IMR-90 (cell line): Measurements from ENCODE around the gene ZNG1B. TPM values are rescaled to one million over a fixed set of nuclear protein-coding genes. Genes with fewer than 3 reads are reported as not detected.
"Not testable (repeated sequence)": the region's sequence is repeated elsewhere in the genome, so short reads cannot be mapped to it uniquely, and the experiment has no call there.

Experiments used
- ATAC-seq: fragments of 200-7000 bp; cut with Tn5 transposase; 2 replicates; pipeline ENCODE4 v1.9.1; 2020; ENCODE audit warnings: low read depth, mild to moderate bottlenecking, moderate library complexity
- BruUV-seq: library from RNA; stranded (reverse); fragments of 400-500 nt; replicated peaks from 2 replicates; lab custom pipeline; 2021; lab: Mats Ljungman, UMichigan
- CTCF ChIA-PET: fragments of 300-600 bp; formaldehyde crosslinking; extraction: SDS; loops from one replicate; lab custom pipeline; 2021; ENCODE audit warnings: antibody characterized with exemption; lab: Yijun Ruan, JAX
- POLR2A ChIA-PET: fragments of 300-600 bp; sonication (Branson Sonifier 250); formaldehyde crosslinking; loops from one replicate; lab custom pipeline; 2022; ENCODE audit warnings: antibody characterized with exemption; ENCODE audit not compliant: unreplicated experiment; lab: Charles Lee
- DNase-seq: peaks from one replicate; pipeline ENCODE4 v3.0.0; 2013
- H2AFZ ChIP-seq: replicated peaks from 2 replicates; pipeline ENCODE3; 2013; ENCODE audit warnings: low read length, mild to moderate bottlenecking; ENCODE audit not compliant: poor library complexity
- H2AK5ac ChIP-seq: 2 replicates; pipeline ENCODE4 v1.6.1; 2013; ENCODE audit warnings: low read depth, low read length, inconsistent platforms
- H2AK9ac ChIP-seq: replicated peaks from 2 replicates; pipeline ENCODE3; 2013; ENCODE audit warnings: mild to moderate bottlenecking, low read depth, low read length, moderate library complexity; ENCODE audit not compliant: poor library complexity
- H2BK120ac ChIP-seq: 2 replicates; pipeline ENCODE4 v1.6.1; 2013; ENCODE audit warnings: low read depth, low read length, inconsistent platforms
- H2BK15ac ChIP-seq: 3 replicates; pipeline ENCODE4 v1.6.1; 2013; ENCODE audit warnings: low read depth, low read length, inconsistent platforms
- H2BK20ac ChIP-seq: 2 replicates; pipeline ENCODE4 v1.6.1; 2013; ENCODE audit warnings: low read depth, mild to moderate bottlenecking, inconsistent platforms, low read length, moderate library complexity
- H2BK5ac ChIP-seq: 2 replicates; pipeline ENCODE4 v1.6.1; 2013; ENCODE audit warnings: mild to moderate bottlenecking, low read depth, low read length, inconsistent platforms; ENCODE audit not compliant: poor library complexity, severe bottlenecking
- H3K14ac ChIP-seq: replicated peaks from 2 replicates; pipeline ENCODE4 v1.6.1; 2013; ENCODE audit warnings: low read depth, low read length, inconsistent platforms
- H3K18ac ChIP-seq: 2 replicates; pipeline ENCODE4 v1.6.1; 2013; ENCODE audit warnings: low read depth, low read length, control low read depth
- H3K23ac ChIP-seq: 2 replicates; pipeline ENCODE4 v1.6.1; 2013; ENCODE audit warnings: low read depth, low read length, inconsistent platforms
- H3K27ac ChIP-seq: 2 replicates; pipeline ENCODE4 v1.5.1; 2013; ENCODE audit warnings: mild to moderate bottlenecking, control low read depth, low read length; ENCODE audit not compliant: insufficient read depth
- H3K27me3 ChIP-seq: 2 replicates; pipeline ENCODE4 v1.6.1; 2013; ENCODE audit warnings: low read length; ENCODE audit not compliant: control insufficient read depth, insufficient read depth
- H3K36me3 ChIP-seq: 2 replicates; pipeline ENCODE4 v1.6.1; 2013; ENCODE audit warnings: low read length, mixed read lengths; ENCODE audit not compliant: control insufficient read depth, insufficient read depth
- H3K4ac ChIP-seq: 2 replicates; pipeline ENCODE4 v1.6.1; 2013; ENCODE audit warnings: low read depth, low read length, inconsistent platforms
- H3K4me1 ChIP-seq: 2 replicates; pipeline ENCODE4 v1.6.1; 2013; ENCODE audit warnings: low read length, mixed read lengths; ENCODE audit not compliant: control insufficient read depth, insufficient read depth
- H3K4me2 ChIP-seq: 2 replicates; pipeline ENCODE4 v1.6.1; 2013; ENCODE audit warnings: low read depth, mild to moderate bottlenecking, control low read depth, low read length, moderate library complexity
- H3K4me3 ChIP-seq: 2 replicates; pipeline ENCODE4 v1.5.1; 2013; ENCODE audit warnings: low read depth, mild to moderate bottlenecking, control low read depth, low read length, moderate library complexity; ENCODE audit not compliant: insufficient read depth
- H3K56ac ChIP-seq: 2 replicates; pipeline ENCODE4 v1.6.1; 2013; ENCODE audit warnings: low read length, inconsistent platforms; ENCODE audit not compliant: insufficient read depth; ENCODE audit errors: extremely low read depth
- H3K79me1 ChIP-seq, 2 experiments: 2 replicates each; pipeline ENCODE4 v1.6.1; 2013; ENCODE audit warnings: low read length in 2 of 2, inconsistent platforms in 1 of 2, low read depth in 1 of 2
- H3K9ac ChIP-seq: 2 replicates; pipeline ENCODE4 v1.6.1; 2013; ENCODE audit warnings: low read depth, low read length, control low read depth
- H3K9me1 ChIP-seq: 2 replicates; pipeline ENCODE4 v1.6.1; 2013; ENCODE audit warnings: low read length, inconsistent platforms; ENCODE audit not compliant: insufficient read depth
- H3K9me3 ChIP-seq: 2 replicates; pipeline ENCODE4 v1.6.1; 2013; ENCODE audit warnings: low read length; ENCODE audit not compliant: control insufficient read depth, insufficient read depth
- H4K20me1 ChIP-seq: 2 replicates; pipeline ENCODE4 v1.6.1; 2013; ENCODE audit warnings: low read length, inconsistent platforms; ENCODE audit not compliant: insufficient read depth
- H4K5ac ChIP-seq: 2 replicates; pipeline ENCODE4 v1.6.1; 2013; ENCODE audit warnings: mild to moderate bottlenecking, low read depth, low read length, control low read depth
- H4K8ac ChIP-seq, 2 experiments: 2 replicates each; pipeline ENCODE4 v1.6.1; 2013; ENCODE audit warnings: low read depth in 2 of 2, low read length in 2 of 2, control low read depth in 1 of 2, inconsistent platforms in 1 of 2
- H4K91ac ChIP-seq: 2 replicates; pipeline ENCODE4 v1.6.1; 2013; ENCODE audit warnings: low read depth, low read length, inconsistent platforms; ENCODE audit not compliant: insufficient read depth
- WGBS, 2 experiments: methylation state at CpG; one replicate each; pipeline versions ENCODE4 v1.1.5 to v1.1.7; 2013; ENCODE audit warnings: missing lambda C conversion rate in 2 of 2; ENCODE audit not compliant: insufficient read length in 1 of 2; ENCODE audit errors: extremely low coverage in 2 of 2; 5-methylcytosine and 5-hydroxymethylcytosine counted together
- dilution Hi-C: fragments of 300-500 bp; cut with HindIII; formaldehyde crosslinking; loops from one replicate; pipeline ENCODE4 v1.14.3; 2018; ENCODE audit warnings: low sequenced_read_pairs; ENCODE audit not compliant: unreplicated experiment
- in situ Hi-C: fragments of 300-500 bp; cut with MboI; formaldehyde crosslinking; loops from 3 replicates; pipeline ENCODE4 v1.14.3; 2019; ENCODE audit warnings: low sequenced_read_pairs, inconsistent platforms, mixed read lengths
- intact Hi-C: fragments of 100-400 bp; cut with micrococcal nuclease; formaldehyde crosslinking; loops from 2 replicates; pipeline ENCODE4 v1.10.0; 2022
- polyA plus RNA-seq, 3 experiments: library from polyadenylated mRNA; depleted of rRNA; stranded (reverse); fragments of >200 nt; gene quantifications; 2 replicates each; pipeline ENCODE4 v1.2.3, GENCODE V29; 2012; ENCODE audit warnings: low replicate concordance in 1 of 3
- total RNA-seq: library from RNA; depleted of rRNA; stranded (reverse); fragments of >200 nt; gene quantifications from 2 replicates; pipeline ENCODE4 v1.2.3, GENCODE V29; 2012

ZNG1B gene
- total and polyA plus RNA-seq, 2 of the 4 experiments (the other 2 are of a cell fraction): 7.0 to 11.2 TPM

DNA sequence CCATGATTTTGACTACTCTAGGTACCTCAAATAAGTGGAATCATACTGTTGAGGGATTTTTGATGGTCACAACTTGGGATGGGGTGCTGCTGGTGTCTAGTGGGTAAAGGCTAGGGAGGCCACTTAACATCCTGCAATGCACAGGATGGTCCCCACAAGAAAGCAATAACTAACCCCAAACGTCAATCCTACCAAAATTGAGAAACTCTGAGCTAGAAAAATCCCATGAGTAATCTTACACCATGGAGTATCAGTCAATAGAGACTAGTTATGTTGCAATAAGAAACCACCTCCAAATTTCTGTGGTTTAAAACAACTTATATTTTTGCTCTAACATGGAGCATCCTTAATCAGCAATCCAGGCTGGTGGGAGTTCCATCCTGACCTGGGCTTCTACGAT, 79.5 kb downstream of the ZNG1B start:
- H3K9ac ChIP-seq, H3K4ac ChIP-seq, H2BK20ac ChIP-seq, H3K4me1 ChIP-seq, H3K27ac ChIP-seq, dilution Hi-C loops, H2BK15ac ChIP-seq, intact Hi-C loops, in situ Hi-C loops, H4K20me1 ChIP-seq, H4K91ac ChIP-seq, CTCF ChIA-PET, H3K4me3 ChIP-seq, H2AFZ ChIP-seq, H3K9me3 ChIP-seq, H3K36me3 ChIP-seq, H3K56ac ChIP-seq, H2BK120ac ChIP-seq, H3K14ac ChIP-seq, H3K18ac ChIP-seq, H2BK5ac ChIP-seq, H2AK9ac ChIP-seq, ATAC-seq, H2AK5ac ChIP-seq, H4K5ac ChIP-seq, H3K9me1 ChIP-seq, H3K4me2 ChIP-seq, H4K8ac ChIP-seq, H3K23ac ChIP-seq, POLR2A ChIA-PET, H3K27me3 ChIP-seq, BruUV-seq, H3K79me1 ChIP-seq, DNase-seq: not testable (repeated sequence)
- WGBS, 2 experiments: no CpG with 5 or more reads among the region's 2 CpGs

DNA sequence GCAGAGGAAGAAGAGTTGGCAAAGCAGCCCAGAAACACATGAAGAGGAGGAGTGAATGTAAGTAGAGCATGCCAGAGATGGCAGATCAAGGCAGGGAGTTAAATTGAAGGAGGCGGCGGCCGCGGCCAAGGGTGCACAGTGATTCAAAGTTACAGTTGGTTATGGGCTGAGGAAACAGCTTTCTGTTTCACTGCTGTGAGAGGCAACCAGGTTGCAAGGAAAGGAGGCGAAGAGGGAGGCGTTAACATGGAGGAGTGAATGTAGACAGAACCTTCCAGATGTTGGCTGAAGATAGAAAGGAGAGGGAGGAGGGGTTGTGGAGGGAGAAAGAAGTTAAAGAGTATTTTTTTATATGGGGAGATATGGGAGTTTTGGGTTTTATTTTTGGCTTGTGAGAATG, 83.3 kb downstream of the ZNG1B start:
- H2BK20ac ChIP-seq, H3K27ac ChIP-seq, H3K56ac ChIP-seq, H2AFZ ChIP-seq, H4K5ac ChIP-seq, H2BK5ac ChIP-seq, BruUV-seq, H3K18ac ChIP-seq, H3K4me1 ChIP-seq, H3K9ac ChIP-seq, H2AK9ac ChIP-seq, H4K91ac ChIP-seq, DNase-seq, intact Hi-C loops, H4K8ac ChIP-seq, in situ Hi-C loops, H3K4me2 ChIP-seq, dilution Hi-C loops, H3K9me3 ChIP-seq, H2BK120ac ChIP-seq, H2AK5ac ChIP-seq, POLR2A ChIA-PET, H4K20me1 ChIP-seq, H3K4ac ChIP-seq, H3K79me1 ChIP-seq, H3K4me3 ChIP-seq, CTCF ChIA-PET, H2BK15ac ChIP-seq, H3K36me3 ChIP-seq, ATAC-seq, H3K14ac ChIP-seq, H3K27me3 ChIP-seq, H3K9me1 ChIP-seq, H3K23ac ChIP-seq: not testable (repeated sequence)
- WGBS, 2 experiments: 92% methylated on average over 4 of the region's 6 CpGs; no CpG with 5 or more reads in 1 of the 2 experiments
